GM12878 (cell line): ENCODE measurements around the gene ZNF646.

ENCODE experiments used
- BACH1 ChIP-seq: fragments of 450-650 bp; IDR thresholded peaks from 2 replicates; pipeline ENCODE4 v1.6.1; 2017; ENCODE audit warnings: mild to moderate bottlenecking, borderline replicate concordance
- DPF2 ChIP-seq: fragments of 450-650 bp; IDR thresholded peaks from 2 replicates; pipeline ENCODE4 v1.6.1; 2017; ENCODE audit warnings: mild to moderate bottlenecking
- E4F1 ChIP-seq: fragments of 450-650 bp; IDR thresholded peaks from 2 replicates; pipeline ENCODE4 v1.6.1; 2018; ENCODE audit warnings: borderline replicate concordance, mild to moderate bottlenecking; ENCODE audit not compliant: partially characterized antibody
- JUNB ChIP-seq: IDR thresholded peaks from 2 replicates; pipeline ENCODE4 v1.6.1; 2016; ENCODE audit warnings: antibody characterized with exemption, mild to moderate bottlenecking
- KDM1A ChIP-seq: fragments of 200-600 bp; sonication (generic); IDR thresholded peaks from 2 replicates; pipeline ENCODE4 v1.6.1; 2016; ENCODE audit warnings: borderline replicate concordance
- NFYB ChIP-seq: IDR thresholded peaks from 2 replicates; pipeline ENCODE4 v1.6.1; 2011; ENCODE audit warnings: low read depth, mild to moderate bottlenecking, low read length, improper control_type of control experiment, moderate library complexity; ENCODE audit not compliant: insufficient read depth
- NRF1 ChIP-seq: conservative IDR thresholded peaks from 2 replicates; pipeline ENCODE4 v1.6.1; 2011; ENCODE audit warnings: mild to moderate bottlenecking, low read depth, low read length, improper control_type of control experiment
- PAX8 ChIP-seq: fragments of 450-650 bp; IDR thresholded peaks from 2 replicates; pipeline ENCODE4 v1.6.1; 2017; ENCODE audit warnings: mild to moderate bottlenecking, moderate library complexity
- POLR2A ChIP-seq: IDR thresholded peaks from 2 replicates; pipeline ENCODE4 v1.6.1; 2011; ENCODE audit warnings: low read depth, mild to moderate bottlenecking, low read length
- TBL1XR1 ChIP-seq: IDR thresholded peaks from 2 replicates; pipeline ENCODE4 v1.6.1; 2012; ENCODE audit warnings: low read depth, low read length, improper control_type of control experiment
- TCF7 ChIP-seq: IDR thresholded peaks from 2 replicates; pipeline ENCODE4 v1.6.1; 2014; ENCODE audit warnings: antibody characterized with exemption, borderline replicate concordance
- ZNF274 ChIP-seq: IDR thresholded peaks from one replicate; pipeline ENCODE4 v1.8.0; 2011; ENCODE audit not compliant: insufficient read length, insufficient read depth

DNA sequence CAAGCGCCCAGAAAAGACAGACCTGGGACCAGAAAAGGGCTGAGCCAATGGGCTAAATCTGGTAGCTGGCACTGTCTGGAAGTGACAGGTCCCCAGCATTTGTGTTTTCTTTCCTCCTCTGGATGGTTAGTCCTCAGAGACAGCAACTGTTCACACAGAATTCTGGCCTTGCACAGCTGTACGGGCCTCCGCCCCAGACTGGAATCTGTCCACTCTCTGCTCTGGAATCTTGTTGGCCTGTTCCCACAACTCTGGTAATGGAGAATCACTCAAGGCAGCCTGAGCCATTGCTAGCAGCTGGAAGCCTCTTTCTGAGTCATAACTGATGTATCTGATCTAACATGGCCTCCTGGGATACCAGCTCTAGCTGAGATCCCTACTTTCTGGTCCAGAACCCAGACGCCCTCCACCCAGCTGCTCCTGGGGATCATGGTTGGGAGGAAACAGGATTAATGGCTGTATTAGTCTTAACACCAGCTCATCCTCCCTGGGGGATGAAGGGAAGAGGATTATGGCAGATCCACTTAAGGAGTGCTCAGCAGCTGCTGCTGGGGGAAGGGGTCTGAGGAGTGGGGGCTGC is 9.2 kb upstream of the ZNF646 start:
- TF ChIP-seq TCF7 (no peak), PAX8 (no peak), E4F1 (no peak), ZNF274 (no peak), POLR2A (no peak), JUNB (no peak), KDM1A (no peak), DPF2 (no peak), TBL1XR1 (no peak), NRF1 (no peak), NFYB (0 out of 2 replicates have a peak, but pooled peaks have one; percentile 10), BACH1 (no peak)
